Measurements from ENCODE around the gene MANBA.

- TF ChIP-seq EZH2phosphoT487 (IDR thresholded peaks at IDR 0.05; ENCODE audit: low read depth), result no peak
- TF ChIP-seq, protein P1, sequence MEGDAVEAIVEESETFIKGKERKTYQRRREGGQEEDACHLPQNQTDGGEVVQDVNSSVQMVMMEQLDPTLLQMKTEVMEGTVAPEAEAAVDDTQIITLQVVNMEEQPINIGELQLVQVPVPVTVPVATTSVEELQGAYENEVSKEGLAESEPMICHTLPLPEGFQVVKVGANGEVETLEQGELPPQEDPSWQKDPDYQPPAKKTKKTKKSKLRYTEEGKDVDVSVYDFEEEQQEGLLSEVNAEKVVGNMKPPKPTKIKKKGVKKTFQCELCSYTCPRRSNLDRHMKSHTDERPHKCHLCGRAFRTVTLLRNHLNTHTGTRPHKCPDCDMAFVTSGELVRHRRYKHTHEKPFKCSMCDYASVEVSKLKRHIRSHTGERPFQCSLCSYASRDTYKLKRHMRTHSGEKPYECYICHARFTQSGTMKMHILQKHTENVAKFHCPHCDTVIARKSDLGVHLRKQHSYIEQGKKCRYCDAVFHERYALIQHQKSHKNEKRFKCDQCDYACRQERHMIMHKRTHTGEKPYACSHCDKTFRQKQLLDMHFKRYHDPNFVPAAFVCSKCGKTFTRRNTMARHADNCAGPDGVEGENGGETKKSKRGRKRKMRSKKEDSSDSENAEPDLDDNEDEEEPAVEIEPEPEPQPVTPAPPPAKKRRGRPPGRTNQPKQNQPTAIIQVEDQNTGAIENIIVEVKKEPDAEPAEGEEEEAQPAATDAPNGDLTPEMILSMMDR (IDR thresholded peaks at IDR 0.05; ENCODE audit: low read depth, low read length), result no peak
These were observed 43.2 kb downstream of the MANBA start for GRCh38 chr4:102717448-102718092.

Measured in OCI-LY3 (cell line).